Measurements from ENCODE around the gene ADCY1.

Gene ADCY1

GRCh38 chr7:45578022-45578421 lies 3.9 kb downstream of the ADCY1 start:
- no peak for DNase-seq (ENCODE audit: low read depth)

DNA sequence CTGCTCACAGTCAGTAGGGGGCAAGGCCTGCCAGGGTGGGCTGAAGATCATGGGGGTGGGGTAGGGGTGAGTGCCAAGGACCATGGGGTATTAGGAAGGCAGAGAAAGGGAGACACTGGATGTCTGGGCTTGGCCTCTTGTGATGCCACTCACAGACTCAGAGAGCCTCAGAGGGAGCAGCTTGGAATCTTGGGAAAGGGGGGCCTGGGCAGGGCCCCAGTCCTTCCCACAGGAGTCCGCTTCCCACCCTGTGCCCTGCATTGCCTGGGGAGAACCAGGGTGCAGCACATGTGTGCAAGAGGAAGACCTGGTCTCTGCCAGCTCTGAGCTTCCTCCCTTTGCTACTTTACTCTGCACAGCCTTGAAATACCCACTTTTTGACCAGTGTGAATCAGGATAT lies 4.3 kb downstream of the ADCY1 start:
- no peak for DNase-seq (ENCODE audit: low read depth)

GRCh38 chr7:45579391-45579801 lies 5.2 kb downstream of the ADCY1 start:
- no peak for DNase-seq (ENCODE audit: low read depth)

GRCh38 chr7:45580053-45580872 lies 6.1 kb downstream of the ADCY1 start:
- DNase-seq (ENCODE audit: low read depth) = no peak

- DNase-seq (ENCODE audit: low read depth) = no peak
Measured at GRCh38 chr7:45581271-45581780, 7.2 kb downstream of the ADCY1 start.

DNA sequence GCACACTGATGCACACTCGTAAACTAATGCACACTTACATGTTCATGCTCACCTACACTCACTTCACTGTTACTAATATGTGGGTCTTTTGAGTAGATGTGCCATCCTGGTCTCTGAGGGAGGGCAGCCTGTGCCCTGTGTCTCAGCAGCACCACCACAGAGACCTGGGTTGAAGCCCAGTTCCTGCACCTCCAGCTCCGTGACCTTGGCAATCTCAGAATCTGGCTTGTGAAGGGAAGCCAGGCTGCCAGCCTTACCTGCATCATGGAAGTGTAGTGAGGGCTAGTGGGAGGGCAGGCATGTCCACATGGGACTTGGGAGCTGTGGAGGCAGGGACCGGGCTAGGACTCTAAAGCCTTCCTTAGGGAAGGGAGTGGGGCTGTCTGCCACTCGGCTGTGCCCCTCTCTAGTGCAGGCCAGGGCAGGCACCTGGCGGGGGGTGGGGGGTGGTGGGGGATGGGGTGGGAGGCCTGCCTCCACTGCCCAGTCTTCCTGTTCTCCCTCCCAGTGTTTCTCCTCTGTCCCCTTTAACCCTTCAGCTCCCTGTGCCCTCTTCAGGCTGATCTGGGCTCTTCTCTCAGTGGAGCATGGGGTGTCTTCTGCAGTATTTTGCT lies 8.1 kb downstream of the ADCY1 start:
- no peak for DNase-seq (ENCODE audit: low read depth)

DNA sequence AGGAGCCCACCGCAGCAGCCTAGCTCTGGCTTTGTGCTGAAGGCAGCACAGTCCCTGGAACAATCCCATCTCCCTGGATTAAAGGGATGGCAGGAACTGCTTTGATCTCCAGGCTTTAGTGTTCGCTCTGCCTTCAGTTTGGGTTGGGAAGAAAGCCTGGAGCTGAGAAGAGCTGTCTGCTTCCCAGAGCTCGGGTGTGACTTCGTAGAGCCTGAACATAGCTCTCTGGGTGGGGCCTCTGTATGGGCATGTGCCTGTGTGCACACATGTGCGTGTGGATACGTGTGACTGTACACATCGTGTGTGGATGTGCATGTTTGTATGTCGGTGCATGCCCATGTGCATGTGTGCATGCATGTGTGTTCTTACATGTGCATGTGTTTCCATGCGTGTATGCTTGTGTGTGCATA lies 8.7 kb downstream of the ADCY1 start:
- no peak for DNase-seq (ENCODE audit: low read depth)

- DNase-seq (ENCODE audit: low read depth) = no peak
Measured at GRCh38 chr7:45583296-45583695, 9.1 kb downstream of the ADCY1 start.

GRCh38 chr7:45584261-45585210 lies 10.4 kb downstream of the ADCY1 start:
- no peak for DNase-seq (ENCODE audit: low read depth)

DNA sequence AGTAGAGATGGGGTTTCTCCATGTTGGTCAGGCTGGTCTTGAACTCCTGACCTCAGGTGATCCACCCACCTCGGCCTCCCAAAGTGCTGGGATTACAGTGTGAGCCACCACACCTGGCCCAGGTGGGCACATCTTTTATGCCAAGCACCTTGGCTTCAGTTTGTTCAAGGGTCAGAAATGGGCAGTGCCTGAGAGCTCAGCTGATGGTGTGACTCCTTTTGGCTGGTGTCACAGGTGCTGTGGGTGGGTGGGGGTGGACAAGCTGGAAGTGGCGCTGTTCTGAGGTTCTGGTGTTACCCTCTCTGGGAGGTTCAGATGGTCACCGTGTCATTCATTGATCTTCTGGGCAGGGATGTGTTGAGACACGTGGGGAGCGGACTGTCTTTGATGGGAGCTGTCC lies 11.5 kb downstream of the ADCY1 start:
- no peak for DNase-seq (ENCODE audit: low read depth)

GRCh38 chr7:45586542-45587520 lies 12.7 kb downstream of the ADCY1 start:
- no peak for DNase-seq (ENCODE audit: low read depth)

DNA sequence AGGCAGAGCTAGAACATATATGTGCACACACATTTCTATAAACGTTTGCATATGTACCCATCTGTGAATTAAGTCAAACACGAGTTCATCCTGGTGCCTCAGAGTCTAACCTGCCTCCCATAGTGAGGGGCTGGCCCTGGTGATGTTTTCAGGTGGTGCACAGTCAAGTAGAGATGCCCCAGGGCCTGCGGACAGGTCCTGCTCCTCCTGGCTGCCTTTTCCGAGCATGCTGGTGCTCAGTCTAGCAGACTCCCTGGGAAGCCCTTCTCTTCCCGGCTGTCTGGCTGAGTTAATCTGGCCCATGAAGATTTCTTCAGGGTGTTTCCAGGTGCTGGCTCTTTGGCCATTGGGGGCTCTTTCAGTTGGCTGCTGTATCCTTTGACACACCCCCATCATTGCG lies 14.3 kb downstream of the ADCY1 start:
- DNase-seq (ENCODE audit: low read depth) = no peak

DNA sequence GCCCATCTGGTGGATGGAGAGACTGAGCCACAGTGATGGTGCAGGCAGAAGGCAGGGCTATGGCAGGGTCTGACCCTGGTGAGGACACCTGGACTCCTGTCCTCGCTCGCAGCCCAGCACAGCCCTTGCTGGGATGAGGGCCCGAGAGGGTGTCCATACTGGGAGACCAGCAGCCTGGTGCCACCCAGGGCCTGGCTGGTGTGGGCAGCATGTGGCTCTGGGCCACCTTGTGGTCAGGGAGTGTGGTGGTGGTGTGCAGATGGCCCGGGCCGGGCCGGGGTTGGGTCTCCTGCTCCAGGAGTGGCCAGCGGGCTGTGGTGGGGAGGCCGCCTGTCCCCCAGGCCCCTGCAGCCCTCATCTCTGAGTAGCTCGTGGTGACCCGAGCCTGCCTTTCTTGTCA lies 14.9 kb downstream of the ADCY1 start:
- DNase-seq (ENCODE audit: low read depth) = no peak

DNA sequence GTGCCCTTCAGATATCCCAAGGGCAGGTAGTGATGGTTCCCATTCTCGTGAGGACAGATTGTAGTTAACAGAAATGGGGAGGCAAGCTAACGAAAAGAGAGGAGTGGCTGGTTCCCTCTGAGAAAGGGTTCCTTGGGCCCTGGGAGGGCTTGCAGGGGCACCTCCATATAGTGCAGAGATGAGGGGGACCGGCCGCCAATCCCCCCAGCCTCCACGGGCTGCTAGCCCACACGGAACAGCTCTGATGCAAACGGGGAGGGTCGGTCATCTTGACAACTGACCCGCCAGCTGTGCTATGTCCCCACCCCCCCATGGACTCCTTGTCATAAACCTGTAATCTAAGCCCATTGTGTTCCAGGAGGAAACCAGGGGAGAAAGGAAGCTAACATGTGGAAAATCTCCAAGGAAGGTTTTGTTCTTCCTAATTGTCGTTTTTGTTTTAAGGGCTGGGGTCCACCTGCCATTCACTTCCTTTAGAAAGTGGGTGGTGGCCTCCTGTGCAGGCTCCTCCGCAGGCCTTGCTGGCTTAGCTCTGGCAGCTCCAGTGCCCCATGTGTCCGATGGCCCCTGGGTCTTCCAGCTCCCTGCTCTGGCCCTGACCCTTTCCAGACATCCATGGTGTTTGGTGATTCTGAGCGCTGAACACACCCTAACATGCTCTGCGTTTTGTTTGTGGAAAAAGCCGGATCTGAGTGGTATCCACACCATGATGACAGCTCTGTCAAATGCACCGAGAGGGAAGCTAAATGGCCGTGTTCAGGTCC lies 15.9 kb downstream of the ADCY1 start:
- DNase-seq (ENCODE audit: low read depth) = no peak

DNA sequence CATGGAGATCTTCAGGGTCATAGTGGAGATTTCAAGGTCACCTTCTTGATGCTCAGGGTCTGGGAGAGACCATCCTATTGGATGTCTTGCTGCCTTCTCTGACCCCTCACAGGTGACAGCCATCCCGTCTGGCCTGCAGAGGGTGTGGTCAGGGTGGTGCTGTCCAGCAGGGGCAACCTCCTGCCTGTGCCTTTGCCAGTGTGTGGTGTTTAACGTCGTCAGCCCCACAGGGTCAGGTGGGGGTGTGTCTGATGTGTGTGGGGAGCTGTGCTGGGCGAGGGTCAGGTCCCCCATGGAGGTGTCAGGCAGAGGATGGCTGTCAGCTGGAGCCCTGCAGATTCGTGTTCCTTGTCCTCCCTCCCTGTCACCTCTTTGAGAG lies 16.5 kb downstream of the ADCY1 start:
- DNase-seq (ENCODE audit: low read depth) = no peak

- DNase-seq (ENCODE audit: low read depth) = no peak
Measured at GRCh38 chr7:45591101-45591906, 17.1 kb downstream of the ADCY1 start.

DNA sequence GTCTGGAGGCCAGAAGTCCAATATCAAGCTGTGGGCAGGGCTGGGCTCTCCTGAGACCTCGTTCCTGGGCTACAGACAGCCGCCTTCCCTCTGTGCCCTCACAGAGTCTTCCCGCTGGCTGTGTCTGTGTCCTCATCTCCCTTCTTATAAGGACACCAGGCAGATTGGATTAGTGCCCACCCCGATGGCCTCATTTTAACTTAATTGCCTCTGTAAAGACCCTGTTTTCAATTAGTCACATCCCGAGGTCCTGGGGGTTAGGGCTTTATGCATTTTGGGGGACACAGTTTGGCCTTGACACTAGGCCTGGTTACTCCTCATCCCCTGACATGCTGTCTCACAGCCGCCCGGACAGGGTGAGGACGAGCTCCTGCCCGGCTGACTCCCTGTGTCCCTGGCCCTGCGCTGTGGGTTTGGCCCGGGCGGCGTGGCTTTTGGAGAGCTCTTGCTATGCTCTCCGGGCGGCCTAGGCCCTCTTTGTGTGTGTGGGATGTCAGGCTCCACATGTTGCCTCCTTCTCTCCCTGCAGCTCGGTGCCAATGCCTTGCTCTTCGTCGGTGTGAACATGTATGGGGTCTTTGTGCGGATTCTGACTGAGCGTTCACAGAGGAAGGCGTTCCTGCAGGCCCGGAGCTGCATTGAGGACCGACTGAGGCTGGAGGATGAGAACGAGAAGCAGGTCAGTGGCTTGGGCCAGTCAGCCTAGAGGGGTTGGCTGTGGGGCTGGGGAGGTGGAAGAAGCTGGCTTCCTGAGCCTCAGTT lies 18.2 kb downstream of the ADCY1 start:
- DNase-seq (ENCODE audit: low read depth) = no peak

GRCh38 chr7:45593121-45593541 lies 19.0 kb downstream of the ADCY1 start:
- DNase-seq (ENCODE audit: low read depth) = no peak

DNA sequence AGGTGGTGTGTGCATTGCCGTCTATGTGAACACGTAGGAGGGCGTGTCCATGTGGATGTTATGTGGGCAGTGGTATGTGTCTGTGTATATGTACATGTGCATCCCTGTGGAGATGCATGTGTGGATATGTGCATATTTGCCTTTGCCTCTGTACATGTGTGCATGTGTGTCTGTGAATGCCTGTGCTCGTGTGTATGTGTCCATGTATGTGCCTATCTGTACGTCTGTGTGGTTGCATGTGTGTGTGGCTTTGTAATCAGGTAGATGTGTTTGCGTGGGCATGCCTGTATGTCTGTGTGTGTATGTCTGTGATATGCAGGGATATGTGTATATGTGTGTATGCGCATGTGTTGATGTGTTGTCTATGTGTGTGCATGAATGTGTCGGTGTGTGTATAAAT lies 19.7 kb downstream of the ADCY1 start:
- DNase-seq (ENCODE audit: low read depth) = no peak

Data from stimulated activated CD4-positive, alpha-beta T cell treated with anti-CD3 and anti-CD28 coated beads, Interleukin-2, amount 100 ng/mL, for 4 hours (primary cell).